Fibroblast of villous mesenchyme (primary cell): ENCODE results near the gene CSTF2T. TPM values are rescaled to one million over a fixed set of nuclear protein-coding genes. Genes with fewer than 3 reads are reported as not detected.

Source experiments
- DNase-seq: peaks from one replicate; pipeline ENCODE4 v3.0.0-alpha.2; 2010; ENCODE audit warnings: low read depth
- H3K4me3 ChIP-seq: 2 replicates; pipeline ENCODE4 v1.5.1; 2011; ENCODE audit warnings: low read depth, mild to moderate bottlenecking, low read length
- CTCF ChIP-seq: IDR thresholded peaks from 2 replicates; pipeline ENCODE4 v1.5.1; 2012; ENCODE audit warnings: low read depth, mild to moderate bottlenecking, low read length; ENCODE audit not compliant: insufficient read depth
- total RNA-seq: library from RNA; depleted of rRNA; stranded (reverse); fragments of >200 nt; gene quantifications from 2 replicates; pipeline ENCODE4 v1.2.3, GENCODE V29; 2012

The CSTF2T gene
- total RNA-seq, 1 donor, result 22.9 TPM

- no peak overlapping the region for H3K4me3 ChIP-seq
- no peak for DNase-seq
- no peak for TF ChIP-seq CTCF
Measured at GRCh38 chr10:51658000-51658399, 41.4 kb downstream of the CSTF2T start.

- no peak for TF ChIP-seq CTCF
- no peak for DNase-seq
- no peak overlapping the region for H3K4me3 ChIP-seq
Measured at GRCh38 chr10:51656503-51656902, 42.9 kb downstream of the CSTF2T start.

GRCh38 chr10:51654918-51655317, 44.5 kb downstream of the CSTF2T start:
- no peak for DNase-seq
- no peak for TF ChIP-seq CTCF
- H3K4me3 ChIP-seq, result no peak overlapping the region

- no peak overlapping the region for H3K4me3 ChIP-seq
- no peak for TF ChIP-seq CTCF
- no peak for DNase-seq
Measured at GRCh38 chr10:51653025-51653424, 46.4 kb downstream of the CSTF2T start.

- DNase-seq, result peak; percentile 7
- no peak for TF ChIP-seq CTCF
- H3K4me3 ChIP-seq, result no peak overlapping the region
Measured at GRCh38 chr10:51651063-51651462, 48.3 kb downstream of the CSTF2T start.

GRCh38 chr10:51649064-51649463, 50.3 kb downstream of the CSTF2T start:
- no peak for DNase-seq
- TF ChIP-seq CTCF, result no peak

More at GRCh38 chr10:51649064-51649463, 50.3 kb downstream of the CSTF2T start:
- no peak overlapping the region for H3K4me3 ChIP-seq
